ENCODE data around the gene MAP2K5.

- no peak for TF ChIP-seq CTCF (IDR thresholded peaks at IDR 0.05; ENCODE audit: poor library complexity, severe bottlenecking)
- no peak for TF ChIP-seq EZH2 (IDR thresholded peaks at IDR 0.05; ENCODE audit: borderline replicate concordance, insufficient read depth, low read length, poor library complexity, severe bottlenecking)
- no peak for TF ChIP-seq POLR2AphosphoS5 (IDR thresholded peaks at IDR 0.05)
- no peak for TF ChIP-seq RAD21 (conservative IDR thresholded peaks at IDR 0.05)
- no peak for TF ChIP-seq REST (IDR thresholded peaks at IDR 0.05; ENCODE audit: borderline replicate concordance)
- no peak for TF ChIP-seq EP300 (conservative IDR thresholded peaks at IDR 0.05; ENCODE audit: poor library complexity, severe bottlenecking)
- no peak for TF ChIP-seq TAF1 (IDR thresholded peaks at IDR 0.05; ENCODE audit: low read depth)
- TF ChIP-seq SMC3 (conservative IDR thresholded peaks at IDR 0.05; ENCODE audit: poor library complexity) = no peak
- no peak for TF ChIP-seq MXI1 (conservative IDR thresholded peaks at IDR 0.05; ENCODE audit: poor library complexity, severe bottlenecking)
Observed at GRCh38 chr15:67813104-67813634, 270.7 kb downstream of the MAP2K5 start.
